Nephron progenitor cell (in vitro differentiated cells): ENCODE results near the gene DCTD.
A peak's percentile ranks its signal among the peaks of the same experiment; 100 is the strongest.

ENCODE experiments used
- DNase-seq: peaks from one replicate; pipeline ENCODE4 v3.0.0; 2021
- H3K27ac Mint-ChIP-seq: 2 replicates; pipeline ENCODE4 v1.8.0; 2021; ENCODE audit warnings: mild to moderate bottlenecking, moderate library complexity, mixed read lengths
- H3K27me3 Mint-ChIP-seq: 2 replicates; pipeline ENCODE4 v1.8.0; 2021; ENCODE audit warnings: mild to moderate bottlenecking, low read depth, mixed read lengths; ENCODE audit not compliant: poor library complexity
- H3K36me3 Mint-ChIP-seq: 2 replicates; pipeline ENCODE4 v1.8.0; 2021; ENCODE audit warnings: low read depth, mixed read lengths
- H3K4me1 Mint-ChIP-seq: 2 replicates; pipeline ENCODE4 v1.8.0; 2021; ENCODE audit warnings: mixed read lengths
- H3K4me3 Mint-ChIP-seq: 2 replicates; pipeline ENCODE4 v1.8.0; 2021; ENCODE audit warnings: mild to moderate bottlenecking, moderate library complexity, mixed read lengths
- H3K9me3 Mint-ChIP-seq: 2 replicates; pipeline ENCODE4 v1.8.0; 2021; ENCODE audit warnings: mild to moderate bottlenecking, moderate library complexity, mixed read lengths
- CTCF ChIP-seq: fragments of 200-600 bp; sonication (generic); IDR thresholded peaks from 2 replicates; pipeline ENCODE4 v1.5.0; 2021; ENCODE audit warnings: antibody characterized with exemption

DCTD gene

GRCh38 chr4:182908124-182908523 lies 9.1 kb downstream of the DCTD start:
- Mint-ChIP-seq H3K4me1 (peaks cover 64% of the 10 kb centered on the region), H3K27ac (no peak overlapping the region), H3K9me3 (peaks cover 4% of the 10 kb centered on the region), H3K36me3 (peaks cover 87% of the 10 kb centered on the region), H3K4me3 (no peak overlapping the region), H3K27me3 (no peaks in the 10 kb centered on the region)
- DNase-seq = no peak
- TF ChIP-seq CTCF = no peak

GRCh38 chr4:182907396-182907795 lies 9.8 kb downstream of the DCTD start:
- peaks cover 4% of the 10 kb centered on the region for H3K9me3 Mint-ChIP-seq

GRCh38 chr4:182906786-182907185 lies 10.4 kb downstream of the DCTD start:
- DNase-seq = no peak
- peaks cover 83% of the 10 kb centered on the region for H3K36me3 Mint-ChIP-seq
- TF ChIP-seq CTCF = no peak
- H3K27me3 Mint-ChIP-seq = no peaks in the 10 kb centered on the region
- peak overlapping the region; percentile 34 for H3K27ac Mint-ChIP-seq
- no peak overlapping the region for H3K4me3 Mint-ChIP-seq
- peaks cover 56% of the 10 kb centered on the region for H3K4me1 Mint-ChIP-seq
- H3K9me3 Mint-ChIP-seq = peaks cover 4% of the 10 kb centered on the region

More at GRCh38 chr4:182907396-182907795, 9.8 kb downstream of the DCTD start:
- Mint-ChIP-seq H3K27ac (no peak overlapping the region), H3K36me3 (peaks cover 83% of the 10 kb centered on the region), H3K27me3 (no peaks in the 10 kb centered on the region), H3K4me3 (no peak overlapping the region), H3K4me1 (peaks cover 60% of the 10 kb centered on the region)
- no peak for DNase-seq
- no peak for TF ChIP-seq CTCF

GRCh38 chr4:182905038-182905437 lies 12.1 kb downstream of the DCTD start:
- no peak for TF ChIP-seq CTCF
- Mint-ChIP-seq H3K4me1 (peaks cover 44% of the 10 kb centered on the region), H3K27ac (peak overlapping the region; percentile 92), H3K9me3 (no peaks in the 10 kb centered on the region), H3K27me3 (no peaks in the 10 kb centered on the region), H3K4me3 (no peak overlapping the region), H3K36me3 (peaks cover 80% of the 10 kb centered on the region)
- no peak for DNase-seq

GRCh38 chr4:182904211-182904761 lies 12.9 kb downstream of the DCTD start:
- no peaks in the 10 kb centered on the region for H3K9me3 Mint-ChIP-seq
- H3K27ac Mint-ChIP-seq = peak overlapping the region; percentile 92
- no peak for DNase-seq

More at GRCh38 chr4:182904211-182904761, 12.9 kb downstream of the DCTD start:
- peaks cover 80% of the 10 kb centered on the region for H3K36me3 Mint-ChIP-seq
- TF ChIP-seq CTCF = no peak
- no peak overlapping the region for H3K4me3 Mint-ChIP-seq
- H3K27me3 Mint-ChIP-seq = no peaks in the 10 kb centered on the region
- H3K4me1 Mint-ChIP-seq = peaks cover 37% of the 10 kb centered on the region
